HepG2 (cell line): ENCODE data around the gene KLHDC1. TPM values are rescaled to one million over a fixed set of nuclear protein-coding genes. Genes with fewer than 3 reads are reported as not detected.

ENCODE experiments used
- AHR ChIP-seq: IDR thresholded peaks from 2 replicates; pipeline ENCODE4 v1.6.1; 2018; ENCODE audit warnings: missing genetic modification reagents, missing compliant biosample characterization
- ARNT ChIP-seq: fragments of 450-650 bp; IDR thresholded peaks from 2 replicates; pipeline ENCODE4 v1.6.1; 2017
- ASH2L ChIP-seq: fragments of 300-600, 200-600 bp; sonication (generic); IDR thresholded peaks from 2 replicates; pipeline ENCODE4 v1.7.0; 2017; ENCODE audit warnings: low read depth, mild to moderate bottlenecking, moderate library complexity, mixed read lengths, low read length; ENCODE audit not compliant: insufficient read length
- ATF7 ChIP-seq, 2 experiments: fragments of 450-650 bp in 1 of 2; sonication (generic) in 1 of 2; formaldehyde crosslinking in 1 of 2; IDR thresholded peaks; 2 replicates each; pipeline versions ENCODE4 v1.4.0 to v1.6.1; 2016 to 2020; ENCODE audit warnings: antibody characterized with exemption in 1 of 2, mild to moderate bottlenecking in 1 of 2, missing genetic modification reagents in 1 of 2
- BHLHE40 ChIP-seq: IDR thresholded peaks from 2 replicates; pipeline ENCODE4 v1.6.1; 2011; ENCODE audit warnings: low read length, improper control_type of control experiment
- CEBPB ChIP-seq: IDR thresholded peaks from 2 replicates; pipeline ENCODE4 v1.6.1; 2011; ENCODE audit warnings: low read depth, low read length, improper control_type of control experiment, borderline replicate concordance
- EED ChIP-seq: sonication (generic); formaldehyde crosslinking; IDR thresholded peaks from 2 replicates; pipeline ENCODE4 v1.5.0; 2020; ENCODE audit warnings: mild to moderate bottlenecking, missing genetic modification reagents
- FOXA3 ChIP-seq: IDR thresholded peaks from 2 replicates; pipeline ENCODE4 v1.6.1; 2016; ENCODE audit warnings: missing genetic modification reagents, missing compliant biosample characterization
- HNF1B ChIP-seq: sonication (generic); formaldehyde crosslinking; IDR thresholded peaks from 2 replicates; pipeline ENCODE4 v1.5.1; 2020; ENCODE audit warnings: mild to moderate bottlenecking, moderate library complexity, missing genetic modification reagents
- HOMEZ ChIP-seq: IDR thresholded peaks from 2 replicates; pipeline ENCODE4 v1.6.1; 2016; ENCODE audit warnings: low read depth
- LBX2 ChIP-seq: sonication (generic); formaldehyde crosslinking; IDR thresholded peaks from 2 replicates; pipeline ENCODE4 v1.5.0; 2020; ENCODE audit warnings: missing genetic modification reagents, mild to moderate bottlenecking, borderline replicate concordance
- NAIF1 ChIP-seq: sonication (generic); formaldehyde crosslinking; IDR thresholded peaks from 2 replicates; pipeline ENCODE4 v1.5.0; 2020; ENCODE audit warnings: mild to moderate bottlenecking, missing genetic modification reagents, borderline replicate concordance
- NCOA1 ChIP-seq: sonication (generic); formaldehyde crosslinking; IDR thresholded peaks from 2 replicates; pipeline ENCODE4 v1.9.0; 2021; ENCODE audit warnings: missing genetic modification reagents
- PAX8 ChIP-seq: sonication (generic); formaldehyde crosslinking; IDR thresholded peaks from 2 replicates; pipeline ENCODE4 v1.8.0; 2022; ENCODE audit warnings: mild to moderate bottlenecking, missing genetic modification reagents, borderline replicate concordance
- ZBTB20 ChIP-seq: sonication (generic); formaldehyde crosslinking; IDR thresholded peaks from 2 replicates; pipeline ENCODE4 v1.8.1; 2023; ENCODE audit warnings: missing genetic modification reagents, low read depth, mild to moderate bottlenecking, borderline replicate concordance
- ZKSCAN8 ChIP-seq: IDR thresholded peaks from 2 replicates; pipeline ENCODE4 v1.6.1; 2016; ENCODE audit warnings: borderline replicate concordance, missing genetic modification reagents, missing compliant biosample characterization
- ZMYM2 ChIP-seq: sonication (generic); formaldehyde crosslinking; IDR thresholded peaks from 2 replicates; pipeline ENCODE4 v1.8.0; 2022; ENCODE audit warnings: mild to moderate bottlenecking, missing genetic modification reagents
- ZMYM3 ChIP-seq: sonication (generic); formaldehyde crosslinking; IDR thresholded peaks from 2 replicates; pipeline ENCODE4 v1.5.1; 2020; ENCODE audit warnings: mild to moderate bottlenecking, missing genetic modification reagents
- ZNF20 ChIP-seq: sonication (generic); formaldehyde crosslinking; IDR thresholded peaks from 2 replicates; pipeline ENCODE4 v1.4.0; 2020; ENCODE audit warnings: mild to moderate bottlenecking, moderate library complexity, missing genetic modification reagents
- ZNF556 ChIP-seq: sonication (generic); formaldehyde crosslinking; IDR thresholded peaks from 2 replicates; pipeline ENCODE4 v1.4.0; 2020; ENCODE audit warnings: mild to moderate bottlenecking, missing genetic modification reagents, borderline replicate concordance
- ZNF672 ChIP-seq: sonication (generic); formaldehyde crosslinking; IDR thresholded peaks from 2 replicates; pipeline ENCODE4 v1.8.1; 2022; ENCODE audit warnings: missing genetic modification reagents
- ZNF792 ChIP-seq: IDR thresholded peaks from 2 replicates; pipeline ENCODE4 v1.6.1; 2016
- ZNF878 ChIP-seq: sonication (generic); formaldehyde crosslinking; IDR thresholded peaks from 2 replicates; pipeline ENCODE4 v1.8.1; 2023; ENCODE audit warnings: mild to moderate bottlenecking, missing genetic modification reagents, moderate library complexity
- polyA plus RNA-seq, 8 experiments: library from polyadenylated mRNA; depleted of rRNA in 3 of 8; stranded (reverse) in 7 of 8; unstranded in 1 of 8; fragments of >200 nt; fragmentation: Illumina TruSeq in 4 of 8; extraction: Trizol in 4 of 8; gene quantifications; 2 replicates each; pipeline versions ENCODE4 v1.2.1 to v1.2.3, GENCODE V29; 2011 to 2016; ENCODE audit warnings: low read depth in 4 of 8, missing spikeins in 1 of 8, mixed read lengths in 1 of 8; ENCODE audit not compliant: insufficient read depth in 1 of 8
- total RNA-seq, 5 experiments: library from RNA; depleted of rRNA; stranded (reverse); fragments of >200 nt; fragmentation: Illumina TruSeq; extraction: Trizol; gene quantifications; 2 replicates each; pipeline ENCODE4 v1.2.3, GENCODE V29; 2016; ENCODE audit warnings: low read depth in 1 of 5
- TF ChIP-seq, protein P1 (sequence below): IDR thresholded peaks from 2 replicates; pipeline ENCODE4 v1.6.1; 2012; ENCODE audit warnings: inconsistent platforms
- TF ChIP-seq, protein P2 (sequence below): sonication (generic); formaldehyde crosslinking; IDR thresholded peaks from 2 replicates; pipeline ENCODE4 v1.5.0; 2020; ENCODE audit warnings: mild to moderate bottlenecking, missing genetic modification reagents, moderate library complexity
- TF ChIP-seq, protein P3 (sequence below): sonication (generic); formaldehyde crosslinking; IDR thresholded peaks from 2 replicates; pipeline ENCODE4 v1.8.1; 2023; ENCODE audit warnings: missing genetic modification reagents, mild to moderate bottlenecking, borderline replicate concordance

The KLHDC1 gene
- total and polyA plus RNA-seq, 2 of the 13 experiments (the other 11 are each of a cell fraction or from before 2014, with no cell fraction given), result 0.11 TPM; not detected in 1

DNA sequence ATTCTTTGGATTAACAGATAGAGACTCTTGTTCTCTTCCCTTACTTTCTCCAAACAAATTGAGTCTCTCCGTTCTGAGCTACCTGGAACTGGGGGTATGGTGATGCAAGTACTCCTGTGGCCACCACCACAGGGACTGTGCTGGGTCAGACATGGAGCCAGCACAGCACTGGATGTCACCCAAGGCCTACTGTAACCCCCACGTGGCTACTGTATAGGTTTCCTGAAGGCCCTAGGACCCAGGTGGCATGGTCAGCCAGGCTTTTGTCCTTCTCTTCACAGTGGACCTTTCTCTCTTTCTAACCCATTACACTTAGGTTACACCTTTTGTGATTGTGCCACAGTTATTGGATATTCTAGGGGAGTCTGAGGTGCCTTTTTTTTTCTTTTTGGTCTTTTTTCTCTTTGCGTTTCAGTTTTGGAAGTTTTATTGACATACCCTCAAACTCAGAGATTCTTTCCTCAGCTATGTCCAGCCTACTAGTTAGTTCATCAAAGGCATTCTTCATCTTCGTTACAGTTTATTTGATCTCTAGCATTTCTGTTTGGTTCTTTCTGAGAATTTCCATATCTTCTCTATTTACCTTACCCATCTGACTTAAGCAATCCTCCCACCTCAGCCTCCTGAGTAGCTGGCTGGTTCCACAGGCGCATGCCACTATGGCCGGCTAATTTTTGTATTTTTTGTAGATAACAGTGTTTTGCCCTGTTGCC lies 69.1 kb downstream of the KLHDC1 start (continued):
- TF ChIP-seq ARNT (no peak), ZNF878 (CRISPR knock-in tag) (no peak), ASH2L (peak; percentile 46), PAX8 (no peak), AHR (CRISPR knock-in tag) (no peak), LBX2 (CRISPR knock-in tag) (no peak), CEBPB (peak; percentile 45; the same call in 1 of the 2 replicates), ZMYM2 (CRISPR knock-in tag) (no peak), ZNF792 (no peak), BHLHE40 (no peak), ZNF672 (CRISPR knock-in tag) (no peak), NAIF1 (CRISPR knock-in tag) (no peak), NCOA1 (CRISPR knock-in tag) (no peak), ZMYM3 (CRISPR knock-in tag) (peak; percentile 37; the same call in 1 of the 2 replicates), ZKSCAN8 (no peak), ZNF556 (CRISPR knock-in tag) (no peak), ZNF20 (CRISPR knock-in tag) (no peak), EED (no peak), HOMEZ (no peak), ATF7 (IDR thresholded peaks at IDR 0.05) (no peak), ATF7 (CRISPR knock-in tag; IDR thresholded peaks at IDR 0.05) (no peak), ZBTB20 (no peak), FOXA3 (CRISPR knock-in tag) (0 out of 2 replicates have a peak, but pooled peaks have one; percentile 7), HNF1B (CRISPR knock-in tag) (no peak)
- TF ChIP-seq, protein P1, sequence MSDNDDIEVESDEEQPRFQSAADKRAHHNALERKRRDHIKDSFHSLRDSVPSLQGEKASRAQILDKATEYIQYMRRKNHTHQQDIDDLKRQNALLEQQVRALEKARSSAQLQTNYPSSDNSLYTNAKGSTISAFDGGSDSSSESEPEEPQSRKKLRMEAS, result peak; percentile 61
- TF ChIP-seq, protein P2, sequence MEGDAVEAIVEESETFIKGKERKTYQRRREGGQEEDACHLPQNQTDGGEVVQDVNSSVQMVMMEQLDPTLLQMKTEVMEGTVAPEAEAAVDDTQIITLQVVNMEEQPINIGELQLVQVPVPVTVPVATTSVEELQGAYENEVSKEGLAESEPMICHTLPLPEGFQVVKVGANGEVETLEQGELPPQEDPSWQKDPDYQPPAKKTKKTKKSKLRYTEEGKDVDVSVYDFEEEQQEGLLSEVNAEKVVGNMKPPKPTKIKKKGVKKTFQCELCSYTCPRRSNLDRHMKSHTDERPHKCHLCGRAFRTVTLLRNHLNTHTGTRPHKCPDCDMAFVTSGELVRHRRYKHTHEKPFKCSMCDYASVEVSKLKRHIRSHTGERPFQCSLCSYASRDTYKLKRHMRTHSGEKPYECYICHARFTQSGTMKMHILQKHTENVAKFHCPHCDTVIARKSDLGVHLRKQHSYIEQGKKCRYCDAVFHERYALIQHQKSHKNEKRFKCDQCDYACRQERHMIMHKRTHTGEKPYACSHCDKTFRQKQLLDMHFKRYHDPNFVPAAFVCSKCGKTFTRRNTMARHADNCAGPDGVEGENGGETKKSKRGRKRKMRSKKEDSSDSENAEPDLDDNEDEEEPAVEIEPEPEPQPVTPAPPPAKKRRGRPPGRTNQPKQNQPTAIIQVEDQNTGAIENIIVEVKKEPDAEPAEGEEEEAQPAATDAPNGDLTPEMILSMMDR (CRISPR knock-in tag), result 0 out of 2 replicates have a peak, but pooled peaks have one; percentile 11
- TF ChIP-seq, protein P3, sequence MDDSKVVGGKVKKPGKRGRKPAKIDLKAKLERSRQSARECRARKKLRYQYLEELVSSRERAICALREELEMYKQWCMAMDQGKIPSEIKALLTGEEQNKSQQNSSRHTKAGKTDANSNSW (CRISPR knock-in tag), result no peak
